Left colon (tissue), 2 donors: ENCODE results near the gene RBP5. TPM values are rescaled to one million over a fixed set of nuclear protein-coding genes. Genes with fewer than 3 reads are reported as not detected.

Experiments used
- ATAC-seq: fragments of 200-7000 bp; cut with Tn5 transposase; one replicate; pipeline ENCODE4 v1.9.1; 2020; ENCODE audit warnings: mild to moderate bottlenecking, moderate library complexity
- DNase-seq, 2 donors: peaks; one replicate each; pipeline ENCODE4 v3.0.0-alpha.2; 2020
- intact Hi-C, 2 donors: fragments of 100-400 bp; cut with DNase I in 1 of 2; cut with micrococcal nuclease in 1 of 2; formaldehyde crosslinking; loops; one replicate each; pipeline versions ENCODE4 v1.11.2 to v1.14.0; 2022; cut with DNase I, micrococcal nuclease
- total RNA-seq, 2 donors: library from RNA; stranded (reverse); fragmentation: NEBNext Ultra II Directional; extraction: Animal tissue kit (Norgen Biotek cat#: 25700); gene quantifications; one replicate each; pipeline ENCODE4 v1.2.1, GENCODE V29; 2021
- donor health status: DM: no; HTN: no; CAD: no.
- donor health status: DM: yes; HTN: yes; CAD: no.

RBP5 gene
- total RNA-seq, 2 donors from 2014 or later: 2.0 to 2.8 TPM

DNA sequence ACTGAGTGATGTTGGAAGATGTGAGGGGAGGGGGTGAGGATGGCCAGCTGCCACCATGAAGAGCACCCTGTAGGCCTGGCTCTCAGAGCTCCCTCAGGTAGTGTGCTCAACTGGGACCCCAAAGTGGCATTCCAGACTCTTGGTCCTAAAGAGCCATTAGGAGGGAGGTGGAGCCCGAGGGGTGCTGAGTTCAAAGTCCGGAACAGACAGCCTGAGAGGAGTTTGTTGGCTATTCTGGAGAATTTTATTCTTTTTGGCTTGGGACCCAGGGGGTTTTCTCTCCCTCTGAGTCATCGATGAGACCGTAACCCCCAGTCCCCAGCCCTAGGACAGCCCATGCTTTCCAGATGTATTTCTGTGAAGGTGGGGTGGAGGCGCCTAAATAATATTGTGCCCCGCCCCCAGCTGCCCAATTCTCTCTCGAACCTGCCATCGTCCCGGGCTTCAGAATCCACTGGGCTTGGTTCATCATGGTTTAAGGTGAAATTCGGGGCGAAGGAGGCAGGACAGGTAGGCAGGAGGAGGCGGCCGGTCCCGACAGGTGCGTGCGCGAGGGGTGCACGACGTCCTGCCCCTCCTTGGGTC lies 690 bp upstream of the RBP5 start:
- no peak for DNase-seq
- intact Hi-C loops: no loop called here
- ATAC-seq: no peak

GRCh38 chr12:7127916-7128626 lies 618 bp downstream of the RBP5 start:
- DNase-seq: no peak
- intact Hi-C loops: no loop called here
- no peak for ATAC-seq

DNA sequence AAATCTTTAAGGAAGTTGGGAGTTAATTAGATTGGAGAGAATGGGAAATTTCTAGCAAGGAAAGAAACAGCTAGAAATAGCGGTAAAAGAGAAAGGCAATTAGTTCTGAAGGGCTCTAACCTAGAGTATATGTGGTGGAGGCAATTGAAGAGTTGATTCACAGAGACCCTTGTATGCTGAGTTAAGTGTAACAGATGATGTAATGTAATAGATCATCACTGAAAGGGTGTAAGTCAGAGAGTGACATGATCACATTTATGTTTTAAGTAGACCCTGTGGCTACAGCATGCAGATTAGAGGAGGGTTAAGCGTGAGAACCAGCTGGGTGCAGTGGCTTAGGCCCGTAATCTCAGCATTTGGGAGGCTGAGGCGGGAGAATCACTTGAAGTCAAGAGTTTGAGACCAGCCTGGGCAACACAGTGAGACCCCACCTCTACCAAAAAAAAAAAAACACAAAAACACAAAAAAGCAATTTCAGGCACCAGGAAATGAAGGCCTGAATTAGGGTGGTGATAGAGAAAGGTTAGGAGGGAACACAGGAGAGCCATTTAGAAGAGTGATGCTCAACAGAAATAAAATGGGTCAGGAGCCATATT lies 3.0 kb downstream of the RBP5 start:
- ATAC-seq: no peak
- no peak for DNase-seq
- intact Hi-C loops: no loop called here

DNA sequence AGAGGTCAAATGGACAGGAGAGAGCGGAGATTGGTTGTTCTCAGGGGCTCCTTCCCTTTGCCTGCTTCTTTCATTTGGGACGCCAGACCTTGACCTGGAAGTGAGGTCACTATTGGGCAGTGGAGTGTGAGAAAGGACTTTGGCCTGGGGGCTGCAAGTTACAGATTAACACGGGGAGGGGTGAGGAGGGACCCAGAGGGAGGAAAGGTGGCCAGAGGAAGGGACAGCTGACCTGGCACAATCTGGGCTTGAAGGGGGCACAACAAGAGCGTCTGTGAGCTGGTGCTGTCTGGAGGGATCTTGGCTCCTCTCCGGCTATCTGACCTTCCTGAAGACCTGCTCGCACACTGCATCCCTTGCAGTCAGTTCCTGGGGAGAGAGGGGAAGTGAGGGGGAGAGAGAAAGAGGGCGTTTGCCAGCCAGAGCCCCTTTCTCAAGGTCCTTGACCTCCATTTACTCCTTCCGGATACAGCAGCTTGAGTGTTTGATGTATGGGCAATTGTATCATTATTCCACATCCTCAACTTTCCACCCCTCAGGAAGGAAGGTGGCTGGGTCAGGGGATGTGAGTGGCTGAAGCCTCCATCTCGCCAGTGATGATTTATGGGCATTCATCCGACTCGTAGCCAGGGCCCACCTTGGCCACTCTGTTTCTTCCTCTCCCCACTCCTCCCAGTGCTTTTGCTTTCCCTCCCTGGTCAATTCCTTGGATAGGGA lies 4.7 kb downstream of the RBP5 start:
- DNase-seq: no peak
- intact Hi-C loops: no loop called here
- ATAC-seq: no peak

DNA sequence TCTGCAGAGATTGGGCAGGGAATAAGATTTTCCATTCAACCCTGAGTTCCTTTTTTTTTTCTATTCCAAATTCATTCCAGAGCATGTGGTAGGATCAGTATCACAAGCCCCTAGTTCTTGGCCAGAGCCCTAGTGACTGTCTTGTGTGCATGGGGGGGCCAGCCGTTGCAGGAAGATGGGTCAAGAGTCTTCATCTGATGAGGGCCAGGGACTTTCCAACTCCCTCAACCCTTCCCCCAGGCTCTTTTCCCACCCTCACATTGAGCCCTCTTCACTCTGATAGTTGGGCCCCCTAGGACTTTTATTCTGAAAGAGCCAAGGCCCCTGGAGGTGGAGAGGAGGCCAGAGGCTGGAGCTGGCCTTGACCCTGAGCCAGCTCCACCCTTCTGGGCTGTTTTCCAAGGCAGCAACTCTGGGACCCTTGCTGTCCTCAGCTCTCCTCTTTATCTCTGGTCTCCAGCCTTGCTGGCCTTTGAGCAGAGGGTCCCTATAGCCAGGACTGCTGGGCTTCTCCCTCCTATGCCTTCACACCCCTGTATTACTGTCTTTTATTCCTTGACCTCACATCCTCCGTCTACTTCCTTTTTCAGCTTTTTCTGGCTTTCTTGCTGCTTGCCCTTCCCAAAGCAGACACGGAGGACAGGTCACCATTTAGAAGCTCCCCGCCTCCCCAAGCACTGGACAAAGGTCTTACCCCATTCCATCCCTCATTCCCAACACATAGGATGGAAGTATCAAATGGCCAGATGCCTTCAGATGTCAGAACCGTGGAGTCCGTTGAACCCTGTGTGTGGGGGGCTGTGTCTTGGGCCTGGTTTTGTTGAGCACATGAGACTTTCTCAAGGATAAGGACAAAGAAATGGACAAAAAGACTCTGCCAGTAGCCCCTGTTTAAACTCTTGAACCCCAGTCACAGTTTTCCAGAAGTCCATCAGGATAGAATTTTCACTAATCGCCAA lies 5.6 kb downstream of the RBP5 start:
- intact Hi-C loops: no loop called here
- no peak for DNase-seq
- ATAC-seq: no peak

- intact Hi-C loops: no loop called here
- DNase-seq (no peak), ATAC-seq (no peak)
Measured at GRCh38 chr12:7121324-7121723, 7.4 kb downstream of the RBP5 start.

DNA sequence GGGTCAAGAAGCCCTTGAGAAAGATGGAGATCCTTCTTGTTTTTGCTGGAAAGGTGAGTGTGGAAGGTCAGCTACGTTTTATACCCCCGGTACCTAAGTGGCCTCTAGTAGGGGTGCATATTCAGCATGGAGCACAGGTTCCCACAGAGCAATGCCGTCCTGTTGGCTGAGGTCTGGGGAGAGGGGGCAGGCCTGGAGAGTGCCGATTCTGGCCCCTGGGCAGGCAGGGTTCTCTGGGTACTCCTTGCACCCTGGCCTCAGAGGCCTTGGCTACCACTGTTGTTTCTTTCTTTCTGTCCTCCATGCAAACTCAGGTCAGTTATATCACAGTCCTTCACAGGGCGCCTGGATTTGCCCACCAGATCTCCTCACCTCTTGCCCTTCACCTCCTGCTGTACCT lies 8.5 kb downstream of the RBP5 start:
- ATAC-seq: no peak
- no peak for DNase-seq
- intact Hi-C loops: no loop called here

- intact Hi-C loops: no loop called here
- no peak for DNase-seq
- ATAC-seq: no peak
Measured at GRCh38 chr12:7118881-7119280, 9.8 kb downstream of the RBP5 start.

- DNase-seq: no peak
- ATAC-seq: no peak
- intact Hi-C loops: no loop called here
Measured at GRCh38 chr12:7117670-7118069, 11.0 kb downstream of the RBP5 start.

GRCh38 chr12:7116916-7117315 lies 11.8 kb downstream of the RBP5 start:
- ATAC-seq (no peak), DNase-seq (no peak)
- intact Hi-C loops: no loop called here

DNA sequence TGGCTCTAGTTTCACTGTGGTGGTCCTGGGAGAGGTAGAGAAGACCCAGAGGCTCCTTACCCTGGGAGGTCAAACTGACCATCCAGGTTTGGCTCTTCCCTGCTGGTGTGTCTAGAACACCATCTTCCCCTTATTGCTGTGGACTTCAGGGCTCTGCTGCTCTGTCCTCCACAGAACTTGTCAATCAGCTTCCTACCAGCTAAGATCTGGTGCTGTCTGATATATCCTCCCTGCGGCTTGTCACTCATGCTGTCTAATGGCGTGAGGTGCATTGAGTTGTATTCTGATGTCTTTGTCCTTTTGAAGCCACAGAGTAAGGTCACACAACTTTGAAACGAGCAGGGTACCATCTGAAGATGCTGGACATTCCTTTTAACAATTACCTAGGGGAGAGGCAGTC lies 12.5 kb downstream of the RBP5 start:
- intact Hi-C loops: no loop called here
- ATAC-seq: no peak

DNA sequence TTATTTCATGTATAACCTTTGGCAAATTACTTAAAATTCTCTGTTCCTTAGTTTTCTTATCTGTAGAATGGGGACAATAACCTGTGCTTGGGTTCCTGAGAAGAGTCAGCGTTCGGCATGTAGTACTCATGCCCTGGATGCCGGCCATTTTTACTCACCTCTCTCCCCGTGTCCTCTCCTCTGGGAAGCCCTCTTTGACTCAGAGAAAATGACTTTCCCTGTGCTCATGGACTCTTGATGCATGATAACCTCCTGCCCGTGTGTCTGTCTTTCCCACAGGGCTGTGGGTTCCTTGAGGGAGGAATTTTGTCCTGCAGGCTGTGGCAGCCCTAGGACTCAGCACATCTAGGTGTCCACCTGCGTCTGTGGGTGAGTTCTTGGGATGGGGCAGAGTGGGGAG lies 13.8 kb downstream of the RBP5 start:
- intact Hi-C loops: no loop called here
- DNase-seq: no peak
- no peak for ATAC-seq

More for the DNA sequence above, 12.5 kb downstream of the RBP5 start:
- no peak for DNase-seq

DNA sequence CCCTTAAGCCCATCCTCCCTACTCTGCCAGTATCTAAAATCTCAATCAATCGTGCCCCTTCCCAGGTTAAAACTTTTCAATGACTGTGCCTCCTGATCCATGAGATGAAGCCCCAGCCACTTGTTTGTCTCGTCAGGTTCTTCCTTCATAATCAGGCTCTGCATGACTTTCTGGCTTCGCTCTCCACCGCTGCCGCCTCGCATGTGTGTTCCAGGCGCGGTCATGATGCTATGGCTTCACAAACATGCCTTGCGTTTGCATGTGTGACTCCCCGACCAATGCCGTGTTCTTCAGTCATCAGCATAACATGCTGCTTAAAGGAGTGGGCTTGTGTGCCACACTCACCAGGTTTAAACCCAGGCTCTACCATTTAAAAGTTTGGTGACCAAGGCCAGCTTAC lies 14.7 kb downstream of the RBP5 start:
- ATAC-seq: no peak
- no peak for DNase-seq
- intact Hi-C loops: no loop called here

GRCh38 chr12:7113389-7113871 lies 15.3 kb downstream of the RBP5 start:
- no peak for DNase-seq
- intact Hi-C loops: no loop called here
- no peak for ATAC-seq

GRCh38 chr12:7112041-7112440 lies 16.6 kb downstream of the RBP5 start:
- ATAC-seq (no peak), DNase-seq (no peak)
- intact Hi-C loops: no loop called here

- no peak for ATAC-seq
- intact Hi-C loops: no loop called here
- no peak for DNase-seq
Measured at GRCh38 chr12:7110661-7111060, 18.0 kb downstream of the RBP5 start.

DNA sequence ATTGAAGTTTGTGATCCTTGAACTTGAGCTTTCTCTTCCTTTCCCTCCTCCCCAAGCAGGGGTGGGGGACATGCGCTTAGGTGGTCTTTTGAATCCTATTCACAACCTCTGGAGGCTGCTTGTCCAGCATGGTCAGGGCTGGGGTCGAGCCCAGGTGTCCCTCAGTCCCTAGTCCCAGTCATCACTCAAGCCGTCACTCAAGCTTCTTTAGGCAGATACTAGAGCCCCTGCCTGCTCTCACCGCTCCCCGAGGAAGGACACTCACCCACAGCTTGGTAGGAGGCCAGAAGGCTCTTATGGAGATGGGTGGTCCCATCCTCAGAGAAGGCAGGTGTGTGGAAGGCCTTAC lies 19.1 kb downstream of the RBP5 start:
- DNase-seq (no peak), ATAC-seq (no peak)
- intact Hi-C loops: loop anchor here in 1 of 2 donors (10.0 kb wide), 1 partner anchor 155 kb away; the partner anchor contains the start of gene PTPN6

DNA sequence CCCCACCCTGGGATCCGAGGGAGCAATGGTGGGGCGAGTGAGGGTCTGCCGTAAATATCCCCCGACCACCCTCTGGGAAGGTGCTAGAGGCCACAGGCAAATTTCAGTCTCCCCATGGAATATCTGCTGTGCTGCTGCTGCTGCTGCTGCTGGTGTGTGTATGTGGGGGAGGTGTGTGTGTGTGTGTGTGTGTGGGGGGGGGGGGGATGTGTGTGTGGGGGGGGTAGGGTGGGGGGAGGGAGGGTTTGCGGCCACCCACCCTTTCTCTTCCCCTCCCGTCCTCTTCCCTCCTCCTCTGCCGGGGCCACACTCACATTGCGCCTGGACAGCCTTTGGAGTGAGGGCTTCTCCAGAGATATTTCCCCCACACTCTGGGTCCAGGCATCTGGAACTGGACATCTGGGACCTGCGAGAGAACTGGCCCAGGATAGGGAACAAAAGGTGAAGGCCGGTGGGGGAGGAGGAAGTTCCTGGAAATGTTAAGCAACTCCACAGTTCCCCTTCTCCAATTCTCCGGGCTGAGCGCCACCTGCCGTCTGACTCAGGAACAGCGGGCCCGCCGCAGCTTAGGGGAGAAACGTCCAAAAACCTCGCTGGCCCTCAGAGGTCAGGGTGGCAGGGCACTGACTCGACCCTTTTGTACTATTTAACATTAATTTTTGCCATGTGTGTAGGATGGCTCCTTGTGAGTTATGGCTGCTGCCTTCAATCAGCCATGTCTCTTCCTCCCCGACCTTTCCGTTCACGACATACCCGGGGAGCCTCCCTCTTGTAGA lies 19.7 kb downstream of the RBP5 start, which contains the start of gene C1RL:
C1RL (minus strand) TSS at position 419 of the 776 bp plus-strand sequence; CDS start at position 385, 34 bp downstream.
- peak; percentile 76 for ATAC-seq
- peak; percentile 88 to 92 for DNase-seq
- intact Hi-C loops: loop anchor here in 1 of 2 donors (10.0 kb wide), 1 partner anchor 154 kb away; the partner anchor contains the start of gene PTPN6
